HG03025 (cell line): ENCODE results near the gene BCL2L1.
A peak's percentile ranks its signal among the peaks of the same experiment; 100 is the strongest.
"Not testable (repeated sequence)": the region's sequence is repeated elsewhere in the genome, so short reads cannot be mapped to it uniquely, and the experiment has no call there.

ENCODE experiments used
- ATAC-seq: cut with Tn5 transposase; IDR thresholded peaks from one replicate; pipeline ENCODE4 v1.9.1; 2021; ENCODE audit warnings: mild to moderate bottlenecking, moderate library complexity; ENCODE audit not compliant: unreplicated experiment, low FRiP score

Gene BCL2L1

DNA sequence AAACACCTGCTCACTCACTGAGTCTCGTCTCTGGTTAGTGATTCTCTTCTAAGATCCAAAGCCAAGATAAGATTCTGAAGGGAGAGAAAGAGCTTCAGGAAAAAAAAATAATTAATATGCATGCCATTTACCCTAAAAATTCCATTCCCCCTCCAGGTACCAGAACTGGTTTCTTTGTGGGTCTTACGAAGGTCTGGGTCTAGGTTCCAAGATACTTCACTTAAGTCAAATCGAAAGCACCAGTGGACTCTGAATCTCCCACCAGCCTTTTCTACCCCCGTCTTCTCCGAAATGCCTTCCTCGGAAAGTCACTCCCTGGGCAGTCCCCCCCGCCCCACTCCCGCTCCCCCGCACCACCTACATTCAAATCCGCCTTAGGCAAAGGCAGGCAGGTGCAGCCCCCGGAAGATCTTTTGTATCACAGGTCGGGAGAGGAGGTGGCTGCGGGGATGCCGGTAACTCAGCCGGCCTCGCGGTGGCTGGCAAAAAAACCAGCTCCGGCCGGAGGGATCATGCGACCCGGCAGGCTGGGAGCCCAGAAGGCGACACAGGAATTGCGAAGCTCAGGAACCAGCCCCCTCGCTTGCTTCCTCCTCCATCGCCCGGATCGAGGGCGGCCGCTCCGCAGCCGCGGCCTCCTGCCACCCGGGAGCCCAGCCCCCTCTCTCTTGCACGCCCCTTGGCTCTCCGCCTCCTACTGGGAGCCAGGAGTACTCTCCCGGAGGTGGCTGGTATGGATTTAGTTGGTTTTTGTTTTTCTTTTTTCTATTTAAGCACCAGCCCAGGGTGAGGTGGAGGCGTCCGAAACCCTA lies at the start of gene BCL2L1:
Gene BCL2L1 (minus strand): TSS at position 612 of the 812 bp plus-strand sequence. CDS start 650 bp downstream, outside the sequence.
- peak; percentile 14 for ATAC-seq

DNA sequence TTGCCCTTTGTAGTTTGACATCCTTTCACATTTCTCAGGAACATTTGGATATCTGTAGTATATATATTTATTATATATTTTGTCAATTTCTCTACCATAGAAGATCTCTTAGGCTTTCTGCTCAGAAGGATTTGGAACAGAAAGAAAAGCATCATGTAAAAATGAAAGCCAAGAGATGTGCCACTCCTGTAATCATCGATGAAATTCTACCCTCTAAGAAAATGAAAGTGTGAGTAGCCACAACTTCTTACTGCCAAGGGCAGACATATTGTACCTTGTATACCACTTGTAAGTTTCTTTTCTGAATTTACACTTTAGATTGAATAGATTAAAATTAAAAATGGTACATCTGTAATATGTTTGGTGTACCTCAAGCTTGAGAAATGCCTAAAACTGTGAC lies 47.6 kb upstream of the BCL2L1 start:
- ATAC-seq = no peak

DNA sequence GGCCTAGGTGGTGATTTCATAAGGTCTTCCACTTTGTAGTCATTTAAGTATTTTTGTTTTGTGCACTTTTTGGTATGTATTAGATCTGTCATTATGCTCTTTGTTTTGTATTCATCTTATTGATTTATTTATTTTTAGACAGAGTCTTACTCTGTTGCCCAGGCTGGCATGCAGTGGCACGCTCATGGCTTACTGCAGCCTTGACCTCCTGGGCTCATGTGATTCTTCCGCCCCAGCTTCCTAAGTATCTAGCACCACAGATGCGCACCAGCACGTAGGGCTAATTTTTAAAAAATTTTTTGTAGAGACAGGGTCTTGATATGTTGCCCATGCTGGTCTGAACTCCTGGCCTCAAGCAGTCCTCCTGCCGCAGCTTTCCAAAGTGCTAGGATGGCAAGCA lies 47.0 kb upstream of the BCL2L1 start:
- no peak for ATAC-seq

DNA sequence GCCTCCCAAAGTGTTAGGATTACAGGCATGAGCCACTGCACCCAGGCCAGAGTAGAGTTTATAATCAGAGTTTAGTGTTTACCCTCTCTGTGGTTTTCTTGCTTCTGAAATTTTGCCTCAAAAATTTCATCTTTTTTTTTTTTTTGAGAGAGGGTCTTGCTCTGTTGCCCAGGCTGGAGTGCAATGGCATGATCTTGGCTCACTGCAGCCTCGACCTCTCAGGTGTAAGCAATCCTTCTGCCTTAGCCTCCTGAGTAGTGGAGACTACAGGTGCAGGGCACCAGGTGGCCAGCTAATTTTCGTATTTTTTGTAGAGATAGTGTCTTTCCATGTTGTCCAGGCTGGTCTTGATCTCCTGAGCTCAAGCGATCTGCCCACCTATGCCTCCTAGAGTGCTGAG lies 45.1 kb upstream of the BCL2L1 start:
- ATAC-seq = no peak

DNA sequence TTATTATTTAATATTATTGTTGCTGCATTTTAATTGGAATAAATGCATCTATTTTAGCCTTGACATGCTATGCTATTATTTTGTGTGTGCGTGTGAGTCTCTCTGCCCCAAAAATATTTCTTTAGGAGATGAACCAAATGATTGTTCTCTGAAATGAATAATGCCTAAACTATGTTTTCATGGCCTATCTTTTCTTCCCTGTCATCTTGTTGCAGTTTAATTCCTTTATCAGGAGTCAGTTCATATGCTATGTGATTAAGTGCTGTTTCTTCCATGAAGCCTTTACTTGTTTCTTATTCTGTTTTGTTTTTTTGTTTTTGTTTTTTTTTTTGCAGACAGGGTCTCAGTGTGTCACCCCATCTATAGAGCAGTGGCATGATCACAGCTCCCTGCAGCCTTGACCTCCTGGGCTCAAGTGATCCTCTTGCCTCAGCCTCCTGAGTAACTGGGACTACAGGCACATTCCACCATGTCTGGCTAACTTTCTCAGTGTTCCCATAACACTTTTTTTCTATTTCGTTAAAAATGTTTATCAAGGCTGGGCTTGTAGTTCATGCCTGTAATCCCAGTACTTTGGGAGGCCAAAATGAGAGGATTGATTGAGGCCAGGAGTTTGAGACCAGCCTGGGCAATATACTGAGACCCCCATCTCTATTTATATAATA lies 42.1 kb upstream of the BCL2L1 start:
- ATAC-seq = no peak

DNA sequence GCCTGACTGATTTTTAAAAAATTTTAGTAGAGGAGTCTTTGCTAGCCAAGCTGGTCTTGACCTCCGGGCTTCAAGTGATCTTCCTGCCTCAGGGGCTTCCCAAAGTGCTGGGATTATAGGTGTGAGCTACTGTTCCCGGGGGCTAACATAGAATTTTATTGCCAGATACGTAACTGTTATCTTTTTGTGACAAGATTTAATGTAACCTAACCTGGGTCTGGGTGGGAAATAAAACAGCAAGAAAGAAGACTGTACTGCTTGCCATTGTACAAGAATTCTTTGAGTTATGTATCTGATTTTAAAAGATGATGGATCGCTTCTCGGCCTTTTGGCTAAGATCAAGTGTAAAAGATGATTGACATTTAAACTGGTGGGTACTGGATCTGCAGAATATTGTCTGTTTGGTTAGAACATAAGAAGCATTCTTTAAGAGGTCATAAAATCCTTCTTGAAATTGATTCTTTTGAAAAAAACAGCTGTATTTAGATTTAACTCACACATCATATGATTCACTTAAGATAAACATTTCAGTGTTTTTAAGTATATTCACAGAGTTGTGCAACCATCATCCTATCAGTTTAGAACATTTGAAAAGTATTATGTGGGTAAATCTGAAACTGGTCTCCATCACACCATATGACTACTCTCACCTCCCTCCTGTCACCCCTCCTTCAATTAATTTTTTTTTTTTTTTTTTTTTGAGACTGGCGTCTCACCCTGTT lies 38.0 kb upstream of the BCL2L1 start:
- ATAC-seq = no peak

DNA sequence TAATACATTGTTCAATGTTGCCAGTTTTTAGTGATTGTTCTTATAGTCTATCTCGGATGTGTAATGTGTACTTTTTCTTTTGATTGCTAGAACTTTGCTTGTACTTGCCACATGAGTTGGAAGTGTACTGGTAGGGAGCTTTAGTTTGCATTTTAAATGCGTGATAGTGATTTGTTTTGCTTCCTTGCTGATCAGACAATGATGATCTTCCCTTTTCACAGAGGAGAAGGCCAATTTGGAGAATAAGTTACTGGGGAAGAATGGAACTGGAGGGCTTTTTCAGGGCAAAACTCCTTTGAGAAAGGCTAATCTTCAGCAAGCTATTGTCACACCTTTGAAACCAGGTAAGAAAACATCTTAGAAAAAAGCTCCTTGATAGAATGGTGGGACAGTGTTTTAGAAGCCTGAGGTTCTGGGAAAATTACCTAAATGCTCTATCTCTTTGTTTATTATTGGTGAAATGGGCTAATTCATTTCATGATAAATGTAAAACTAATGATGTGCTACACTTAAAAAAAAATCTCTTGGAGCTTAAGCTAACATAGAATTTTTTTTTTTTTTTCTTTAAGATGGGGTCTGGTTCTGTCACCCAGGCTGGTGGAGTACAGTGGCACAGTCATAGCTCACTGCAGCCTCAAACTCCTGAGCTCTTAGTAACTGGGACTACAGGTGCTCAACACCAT lies 37.3 kb upstream of the BCL2L1 start:
- no peak for ATAC-seq

DNA sequence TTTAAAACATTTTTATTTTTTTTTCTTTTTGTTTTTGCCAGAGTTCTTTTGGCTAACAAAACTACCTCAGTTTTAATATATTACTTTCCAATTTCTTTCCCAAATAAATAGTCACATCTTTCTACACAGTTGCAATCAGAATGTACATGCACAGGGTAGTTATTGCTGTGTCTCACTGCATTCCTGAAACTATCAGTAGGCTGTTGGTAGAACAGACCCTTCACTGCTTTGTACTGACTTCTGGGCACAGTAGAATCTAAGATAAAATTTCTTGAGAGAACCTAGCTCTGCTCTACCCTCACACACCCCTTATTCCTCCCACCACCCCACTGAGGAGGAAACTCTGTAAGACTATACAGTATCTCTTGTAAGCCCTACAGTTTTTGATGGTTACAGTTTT lies 36.3 kb upstream of the BCL2L1 start:
- ATAC-seq = no peak

DNA sequence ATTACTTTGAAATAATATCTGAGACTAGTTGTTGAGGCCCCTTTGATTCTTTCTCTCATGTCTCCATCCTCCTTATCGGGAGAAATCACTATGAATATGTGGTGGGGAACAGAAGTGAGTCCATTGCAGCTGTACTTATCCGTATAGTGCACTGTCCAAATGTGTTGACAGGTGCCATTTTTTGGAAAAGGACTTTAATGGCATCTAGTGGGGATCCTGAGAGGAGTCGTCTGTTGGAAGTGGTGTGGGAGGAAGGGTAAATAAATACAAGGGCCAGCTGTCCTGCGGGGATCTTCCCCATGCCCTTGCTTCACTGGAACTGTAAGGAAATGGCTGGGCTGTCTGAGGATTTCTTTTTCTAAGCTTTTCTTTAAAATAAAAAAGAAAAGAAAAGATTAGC lies 35.9 kb upstream of the BCL2L1 start:
- ATAC-seq = no peak

DNA sequence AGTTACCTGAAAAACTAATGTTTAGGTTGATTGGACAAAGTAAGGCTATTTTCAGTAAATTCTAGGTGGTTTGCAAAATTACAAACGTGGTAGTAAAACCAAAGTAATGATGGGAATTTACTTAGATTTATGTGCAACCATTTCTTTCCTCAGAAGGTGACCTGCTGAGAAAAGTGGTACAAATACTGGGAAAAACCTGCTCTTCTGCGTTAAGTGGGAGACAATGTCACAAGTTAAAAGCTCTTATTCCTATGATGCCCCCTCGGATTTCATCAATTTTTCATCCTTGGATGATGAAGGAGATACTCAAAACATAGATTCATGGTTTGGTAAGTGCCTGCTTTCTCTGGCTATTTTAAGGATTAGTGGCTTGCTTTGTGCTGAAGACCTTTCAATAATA lies 34.6 kb upstream of the BCL2L1 start:
- ATAC-seq = no peak

DNA sequence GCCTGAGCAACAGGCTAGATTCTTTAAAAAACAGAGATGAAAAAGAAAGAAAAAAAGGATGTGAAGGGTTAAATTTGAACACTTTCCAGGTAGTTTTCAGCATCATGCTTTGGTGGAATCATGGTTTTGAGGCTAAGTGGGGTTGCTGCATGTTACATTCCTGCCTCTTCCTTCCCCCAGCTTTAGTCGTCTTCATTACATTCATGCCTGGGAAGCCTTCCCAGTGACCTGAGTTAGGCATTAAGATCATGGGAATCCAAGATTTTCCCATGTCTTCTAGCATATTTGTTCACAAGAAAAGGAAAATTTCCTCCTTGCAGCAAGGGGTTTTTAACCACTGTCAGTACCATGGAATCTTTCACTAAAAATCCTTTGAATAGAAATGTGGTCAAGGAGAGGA lies 28.5 kb upstream of the BCL2L1 start:
- no peak for ATAC-seq

DNA sequence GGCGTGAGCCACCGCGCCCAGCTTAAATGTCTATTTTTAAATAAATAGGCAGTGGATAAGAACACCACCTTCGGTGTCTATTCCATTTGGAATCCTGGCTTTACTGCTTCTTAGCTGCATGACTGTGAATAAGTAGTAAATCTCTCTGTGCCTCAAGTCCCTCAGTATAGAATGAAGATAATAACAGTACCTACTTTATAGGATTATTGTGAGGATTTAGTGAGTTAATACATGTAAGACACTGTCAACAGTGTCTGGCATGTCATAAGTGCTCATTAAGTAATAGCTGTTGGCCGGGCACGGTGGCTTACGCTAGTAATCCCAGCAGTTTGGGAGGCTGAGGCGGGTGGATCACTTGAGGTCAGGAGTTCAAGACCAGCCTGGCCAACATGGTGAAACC lies 26.6 kb upstream of the BCL2L1 start:
- ATAC-seq = no peak

DNA sequence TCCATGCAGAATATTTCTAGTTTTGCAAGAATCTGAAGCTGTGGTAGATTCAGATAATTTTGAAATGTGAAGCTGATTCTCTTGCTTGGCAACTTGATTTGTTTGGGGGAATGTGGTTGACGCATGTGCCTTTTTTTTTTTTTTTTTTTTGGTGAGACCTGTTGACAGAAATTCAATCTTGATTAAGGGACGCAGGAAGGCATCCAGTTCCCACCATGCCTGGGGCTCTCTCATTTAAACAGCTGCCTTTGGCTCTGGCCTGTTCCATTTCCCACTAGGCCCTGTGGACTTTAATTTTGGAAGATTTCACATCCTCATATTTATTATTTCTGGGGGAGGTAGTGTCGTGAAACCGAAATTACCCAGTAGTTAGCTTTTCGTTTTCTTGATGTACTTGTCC lies 25.0 kb upstream of the BCL2L1 start:
- no peak for ATAC-seq

DNA sequence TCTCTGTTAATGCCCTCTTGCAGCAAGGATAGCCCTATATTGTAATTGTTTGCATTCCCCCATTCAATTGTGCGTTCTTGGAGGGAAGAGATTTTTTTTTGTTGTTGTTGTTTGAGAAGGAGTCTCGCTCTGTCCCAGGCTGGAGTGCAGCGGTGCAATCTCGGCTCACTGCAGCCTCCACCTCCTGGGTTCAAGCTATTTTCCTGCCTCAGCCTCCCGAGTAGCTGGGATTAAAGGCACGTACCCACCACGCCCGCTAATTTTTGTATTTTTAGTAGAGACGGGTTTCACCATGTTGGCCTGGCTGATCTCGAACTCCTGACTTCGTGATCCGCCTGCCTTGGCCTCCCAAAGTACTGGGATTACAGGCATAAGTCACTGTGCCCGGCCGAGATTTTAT lies 24.4 kb upstream of the BCL2L1 start:
- ATAC-seq = not testable (repeated sequence)

DNA sequence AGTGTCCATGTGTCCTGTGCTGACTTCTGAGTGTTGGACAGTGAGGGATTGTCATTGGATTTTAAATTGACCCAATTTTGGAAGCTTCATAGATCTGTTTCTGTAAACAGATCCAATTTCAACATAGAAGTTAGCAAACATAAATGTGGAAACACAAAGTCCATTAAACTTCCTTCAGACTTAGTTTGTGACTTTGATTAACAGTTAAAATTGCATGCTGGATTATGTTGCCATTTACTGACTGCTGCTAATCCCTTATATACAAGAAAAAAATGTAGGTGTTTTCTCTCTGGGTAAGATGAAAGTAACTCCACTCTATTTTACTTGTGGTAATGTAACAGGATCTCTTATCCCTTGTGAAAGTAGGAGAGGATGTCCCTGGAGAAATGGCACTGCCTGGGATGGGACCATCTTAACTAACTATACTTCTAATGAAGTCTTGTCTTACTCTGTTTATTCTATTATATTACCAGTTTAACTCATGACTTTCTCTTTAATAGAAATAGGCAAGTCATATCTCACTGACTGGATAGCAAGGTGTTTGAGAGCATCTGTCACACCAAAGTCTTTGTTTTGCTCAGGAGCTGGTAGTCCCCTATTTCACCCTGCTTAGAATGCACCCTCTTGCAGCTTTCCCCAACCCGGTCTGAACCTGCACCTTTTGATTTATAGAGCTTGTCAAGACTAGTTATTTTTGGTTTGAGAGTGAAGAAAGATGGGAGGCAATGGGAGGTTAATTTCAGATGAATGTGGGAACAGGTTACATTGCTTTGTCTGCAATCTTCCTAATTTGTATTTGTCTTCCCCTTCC lies 23.6 kb upstream of the BCL2L1 start:
- ATAC-seq = no peak

DNA sequence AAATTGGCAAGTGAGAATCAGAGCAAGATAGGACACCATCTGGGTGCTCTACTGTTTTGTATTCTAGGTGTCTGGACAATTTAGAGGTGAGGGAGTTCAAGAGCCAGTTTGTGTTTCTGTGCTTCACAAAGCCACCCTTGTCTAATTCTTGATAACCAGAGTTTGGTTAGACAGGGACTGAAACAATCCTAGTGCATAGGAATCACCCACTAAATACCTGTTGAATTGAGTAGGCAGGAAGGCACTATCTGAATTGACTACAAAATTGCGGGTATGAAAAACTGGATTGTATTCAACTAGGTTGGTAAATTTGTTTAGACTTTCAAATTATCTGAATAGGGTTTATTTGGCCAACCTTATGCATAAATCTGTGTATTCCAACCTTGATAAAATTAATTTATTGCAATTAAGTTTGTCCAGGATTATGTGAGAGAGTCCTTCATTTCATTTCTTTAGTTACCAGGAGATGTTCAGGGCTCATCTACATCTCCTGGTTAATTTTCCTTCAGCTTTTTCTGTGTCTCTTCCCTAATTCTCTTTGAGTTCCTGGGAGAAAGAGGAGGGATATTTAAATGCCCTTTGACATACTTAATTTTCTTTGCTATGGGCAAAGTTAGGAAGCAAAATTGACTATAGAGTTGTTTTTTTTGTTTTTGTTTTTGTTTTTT lies 18.1 kb upstream of the BCL2L1 start:
- ATAC-seq = no peak

DNA sequence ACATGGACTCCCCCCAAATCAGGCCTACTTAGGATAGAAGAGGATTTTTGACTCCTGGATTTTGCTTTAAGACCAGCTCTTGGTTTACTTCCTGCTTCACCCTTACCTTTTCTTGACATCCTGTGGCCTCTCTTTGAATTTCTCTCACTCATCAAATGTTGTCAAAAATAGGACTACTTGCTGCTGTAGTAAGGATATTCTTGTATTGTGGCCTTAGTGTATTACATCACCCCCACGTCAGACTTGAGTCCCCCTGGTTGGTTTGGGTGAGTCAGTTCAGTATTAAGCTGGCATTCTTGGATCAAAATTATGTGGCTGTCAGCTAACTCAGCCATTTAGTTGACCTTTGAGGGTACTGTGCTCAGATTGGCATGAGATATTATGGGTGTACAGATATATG lies 17.5 kb upstream of the BCL2L1 start:
- ATAC-seq = no peak

DNA sequence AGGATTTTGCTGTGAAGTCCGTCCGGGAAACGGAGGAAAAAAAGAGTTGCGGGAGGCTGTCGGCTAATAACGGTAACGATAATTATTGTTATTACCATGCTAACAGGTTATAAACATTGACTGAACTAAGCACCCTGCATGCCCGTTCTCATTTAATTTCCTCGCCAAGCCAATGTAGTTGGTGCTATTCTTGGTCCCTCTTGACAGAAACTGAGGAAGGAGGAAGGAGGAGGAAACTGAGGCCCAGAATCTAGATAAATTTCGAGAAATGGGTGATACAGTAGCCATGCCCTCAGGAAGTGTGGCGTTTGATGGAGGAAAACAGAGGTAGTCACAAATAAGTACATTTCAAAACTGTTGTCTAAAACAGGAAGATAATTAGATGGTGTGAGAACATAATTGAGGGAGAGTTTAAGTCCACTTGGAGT lies 16.9 kb upstream of the BCL2L1 start:
- ATAC-seq = peak; percentile 21

DNA sequence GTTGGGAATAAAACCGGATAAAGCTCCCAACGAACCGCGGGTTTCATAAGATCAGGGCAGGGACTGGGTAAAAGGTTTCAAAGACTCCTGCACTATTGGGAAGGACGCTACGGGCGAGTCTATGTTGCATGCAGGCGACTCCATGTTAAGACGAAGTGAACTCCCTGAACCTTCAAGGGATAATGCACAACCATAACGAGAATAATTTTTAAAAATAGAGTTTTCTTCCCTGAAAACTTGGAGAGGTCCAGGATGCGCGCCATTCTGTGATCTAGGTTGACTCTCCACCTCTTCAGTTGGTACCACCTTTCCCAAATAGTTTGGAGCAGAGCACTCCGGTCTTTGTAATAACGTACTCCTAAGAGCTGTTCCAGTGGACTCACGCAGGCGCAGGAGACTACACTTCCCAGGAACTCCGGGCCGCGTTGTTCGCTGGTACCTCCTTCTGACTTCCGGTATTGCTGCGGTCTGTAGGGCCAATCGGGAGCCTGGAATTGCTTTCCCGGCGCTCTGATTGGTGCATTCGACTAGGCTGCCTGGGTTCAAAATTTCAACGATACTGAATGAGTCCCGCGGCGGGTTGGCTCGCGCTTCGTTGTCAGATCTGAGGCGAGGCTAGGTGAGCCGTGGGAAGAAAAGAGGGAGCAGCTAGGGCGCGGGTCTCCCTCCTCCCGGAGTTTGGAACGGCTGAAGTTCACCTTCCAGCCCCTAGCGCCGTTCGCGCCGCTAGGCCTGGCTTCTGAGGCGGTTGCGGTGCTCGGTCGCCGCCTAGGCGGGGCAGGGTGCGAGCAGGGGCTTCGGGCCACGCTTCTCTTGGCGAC lies 16.3 kb upstream of the BCL2L1 start, which contains the start of gene TPX2:
Gene TPX2 (plus strand): TSS at position 562 of the 821 bp plus-strand sequence. CDS start 18,187 bp downstream, outside the sequence.
- ATAC-seq = peak; percentile 91
